ENCODE measurements around the gene SPATS2. TPM values are rescaled to one million over a fixed set of nuclear protein-coding genes. Genes with fewer than 3 reads are reported as not detected.
"Not testable (repeated sequence)": the region's sequence is repeated elsewhere in the genome, so short reads cannot be mapped to it uniquely, and the experiment has no call there.

The SPATS2 gene
- total RNA-seq, 2 experiments from 2014 or later: 9.2 to 10.8 TPM

GRCh38 chr12:49332891-49333371 lies 34.3 kb upstream of the SPATS2 start:
- TF ChIP-seq CTCF (IDR thresholded peaks at IDR 0.05): no peak
- ATAC-seq (no peak), DNase-seq (peak; percentile 30)
- no peaks in the 10 kb centered on the region for H3K9me3 Mint-ChIP-seq
- peaks cover 16% of the 10 kb centered on the region for H3K36me3 Mint-ChIP-seq (ENCODE audit: low read depth)
- intact Hi-C loops (cut with micrococcal nuclease): no loop called here
- peaks cover 49% of the 10 kb centered on the region for H3K27me3 Mint-ChIP-seq
- CTCF ChIA-PET: interaction anchor here (0.8 to 4.1 kb wide), 10 partner anchors 9 to 46 kb away, joined by 3 to 52 read pairs (median 12); partner anchors contain the start of genes DNAJC22, PRPH and TROAP
- peaks cover 14% of the 10 kb centered on the region for H3K4me1 Mint-ChIP-seq (ENCODE audit: low read depth)
- POLR2A ChIA-PET: interaction anchor here (1.6 to 3.3 kb wide), 3 partner anchors 10 to 40 kb away, joined by 4 to 17 read pairs (median 11); partner anchors contain the start of gene TROAP
- no peak overlapping the region for H3K4me3 Mint-ChIP-seq
- H3K27ac Mint-ChIP-seq: no peak overlapping the region

- H3K4me3 Mint-ChIP-seq; DNase-seq; POLR2A ChIA-PET; H3K9me3 Mint-ChIP-seq; intact Hi-C loops (cut with micrococcal nuclease); H3K27ac Mint-ChIP-seq; ATAC-seq: not testable (repeated sequence)
- Mint-ChIP-seq H3K36me3 (ENCODE audit: low read depth) (peaks cover 14% of the 10 kb centered on the region), H3K4me1 (ENCODE audit: low read depth) (peaks cover 15% of the 10 kb centered on the region), H3K27me3 (peaks cover 57% of the 10 kb centered on the region)
- CTCF ChIA-PET: interaction anchor here (1.3 to 4.1 kb wide), 5 partner anchors 9 to 45 kb away, joined by 4 to 52 read pairs (median 16); partner anchors contain the start of gene DNAJC22
Measured at GRCh38 chr12:49333778-49334177, 33.5 kb upstream of the SPATS2 start.

- no peak overlapping the region for H3K4me3 Mint-ChIP-seq
- peaks cover 10% of the 10 kb centered on the region for H3K36me3 Mint-ChIP-seq (ENCODE audit: low read depth)
- no peaks in the 10 kb centered on the region for H3K9me3 Mint-ChIP-seq
- CTCF ChIA-PET: interaction anchor here (0.7 to 5.8 kb wide), 7 partner anchors 8 to 481 kb away, joined by 3 to 52 read pairs (median 16); partner anchors contain the start of gene DNAJC22
- no peak overlapping the region for H3K27ac Mint-ChIP-seq
- ATAC-seq (no peak), DNase-seq (no peak)
- peaks cover 15% of the 10 kb centered on the region for H3K4me1 Mint-ChIP-seq (ENCODE audit: low read depth)
- POLR2A ChIA-PET: interaction anchor here (0.7 to 1.0 kb wide), 2 partner anchors 11 to 32 kb away, joined by 3 read pairs; partner anchors contain the start of gene TROAP
- intact Hi-C loops (cut with micrococcal nuclease): no loop called here
- H3K27me3 Mint-ChIP-seq: peaks cover 60% of the 10 kb centered on the region
- no peak for TF ChIP-seq CTCF (IDR thresholded peaks at IDR 0.05)
Measured at GRCh38 chr12:49334226-49334625, 33.0 kb upstream of the SPATS2 start.

GRCh38 chr12:49334681-49335080 lies 32.6 kb upstream of the SPATS2 start:
- peaks cover 15% of the 10 kb centered on the region for H3K4me1 Mint-ChIP-seq (ENCODE audit: low read depth)
- no peak overlapping the region for H3K27ac Mint-ChIP-seq
- DNase-seq (no peak), ATAC-seq (no peak)
- intact Hi-C loops (cut with micrococcal nuclease): no loop called here
- peaks cover 62% of the 10 kb centered on the region for H3K27me3 Mint-ChIP-seq
- ChIA-PET CTCF (interaction anchor here (0.7 to 5.8 kb wide), 6 partner anchors 11 to 482 kb away, joined by 3 to 40 read pairs (median 14); partner anchors contain the start of genes DNAJC22 and PRPH), POLR2A (interaction anchor here (0.7 to 1.0 kb wide), 2 partner anchors 11 to 32 kb away, joined by 3 read pairs; partner anchors contain the start of gene TROAP)
- H3K36me3 Mint-ChIP-seq (ENCODE audit: low read depth): peaks cover 10% of the 10 kb centered on the region
- H3K9me3 Mint-ChIP-seq: no peaks in the 10 kb centered on the region
- TF ChIP-seq CTCF (IDR thresholded peaks at IDR 0.05): no peak
- no peak overlapping the region for H3K4me3 Mint-ChIP-seq

- Mint-ChIP-seq H3K4me1 (ENCODE audit: low read depth) (peaks cover 15% of the 10 kb centered on the region), H3K27ac (no peak overlapping the region), H3K9me3 (no peaks in the 10 kb centered on the region), H3K36me3 (ENCODE audit: low read depth) (peaks cover 10% of the 10 kb centered on the region), H3K4me3 (no peak overlapping the region), H3K27me3 (peaks cover 62% of the 10 kb centered on the region)
- ChIA-PET POLR2A (interaction anchor here (1.0 kb wide), 1 partner anchor 31 kb away, joined by 3 read pairs; no protein-coding TSS in a partner anchor), CTCF (interaction anchor here (0.7 to 5.8 kb wide), 7 partner anchors 10 to 482 kb away, joined by 3 to 40 read pairs (median 6); partner anchors contain the start of genes DNAJC22 and PRPH)
- ATAC-seq (no peak), DNase-seq (no peak)
- no peak for TF ChIP-seq CTCF (IDR thresholded peaks at IDR 0.05)
- intact Hi-C loops (cut with micrococcal nuclease): no loop called here
Measured at GRCh38 chr12:49335118-49335954, 31.9 kb upstream of the SPATS2 start.
